Suprapubic skin (tissue), 4 donors: ENCODE results near the gene ATAD5. TPM values are rescaled to one million over a fixed set of nuclear protein-coding genes. Genes with fewer than 3 reads are reported as not detected.
"Not testable (repeated sequence)": the region's sequence is repeated elsewhere in the genome, so short reads cannot be mapped to it uniquely, and the experiment has no call there.

Experiments
- DNase-seq, 2 donors: peaks; one replicate each; pipeline ENCODE4 v3.0.0-alpha.2; 2019; ENCODE audit warnings: low spot score in 2 of 2
- H3K27ac ChIP-seq: fragments of 200-600 bp; sonication (generic); one replicate; pipeline ENCODE4 v1.5.1; 2019
- H3K27me3 ChIP-seq: fragments of 200-600 bp; sonication (generic); one replicate; pipeline ENCODE4 v1.5.1; 2019
- H3K36me3 ChIP-seq: fragments of 200-600 bp; sonication (generic); one replicate; pipeline ENCODE4 v1.5.1; 2019
- H3K4me1 ChIP-seq: fragments of 200-600 bp; sonication (generic); one replicate; pipeline ENCODE4 v1.5.1; 2019
- H3K4me3 ChIP-seq: fragments of 200-600 bp; sonication (generic); one replicate; pipeline ENCODE4 v1.5.1; 2019; ENCODE audit warnings: mild to moderate bottlenecking
- H3K9me3 ChIP-seq: fragments of 200-600 bp; sonication (generic); one replicate; pipeline ENCODE4 v1.5.1; 2019
- CTCF ChIP-seq, 2 donors: fragments of 200-600 bp in 1 of 2; fragments of 450-650 bp in 1 of 2; sonication (generic) in 1 of 2; IDR thresholded peaks; one replicate each; pipeline ENCODE4 v1.5.1; 2016 to 2019; ENCODE audit warnings: antibody characterized with exemption in 2 of 2, mild to moderate bottlenecking in 1 of 2, moderate library complexity in 1 of 2
- EP300 ChIP-seq: sonication (generic); formaldehyde crosslinking; IDR thresholded peaks from one replicate; pipeline ENCODE4 v1.6.1; 2017; ENCODE audit warnings: antibody characterized with exemption
- POLR2A ChIP-seq, 2 donors: fragments of 450-650 bp; IDR thresholded peaks; one replicate each; pipeline ENCODE4 v1.6.1; 2017; ENCODE audit warnings: antibody characterized with exemption in 2 of 2, mild to moderate bottlenecking in 2 of 2, moderate library complexity in 2 of 2
- POLR2AphosphoS5 ChIP-seq, 3 donors: sonication (generic); formaldehyde crosslinking; IDR thresholded peaks; one replicate each; pipeline ENCODE4 v1.6.1; 2017; ENCODE audit warnings: antibody characterized with exemption in 3 of 3
- WGBS: methylation state at CpG from one replicate; pipeline ENCODE4 v1.1.5; 2018; 5-methylcytosine and 5-hydroxymethylcytosine counted together
- total RNA-seq, 4 donors: library from RNA; depleted of rRNA; stranded (reverse); fragments of >200 nt; gene quantifications; one replicate each; pipeline ENCODE4 v1.1.0, GENCODE V29; 2016

The ATAD5 gene
- total RNA-seq, 4 donors from 2014 or later: 1.3 to 4.0 (median 2.3) TPM

DNA sequence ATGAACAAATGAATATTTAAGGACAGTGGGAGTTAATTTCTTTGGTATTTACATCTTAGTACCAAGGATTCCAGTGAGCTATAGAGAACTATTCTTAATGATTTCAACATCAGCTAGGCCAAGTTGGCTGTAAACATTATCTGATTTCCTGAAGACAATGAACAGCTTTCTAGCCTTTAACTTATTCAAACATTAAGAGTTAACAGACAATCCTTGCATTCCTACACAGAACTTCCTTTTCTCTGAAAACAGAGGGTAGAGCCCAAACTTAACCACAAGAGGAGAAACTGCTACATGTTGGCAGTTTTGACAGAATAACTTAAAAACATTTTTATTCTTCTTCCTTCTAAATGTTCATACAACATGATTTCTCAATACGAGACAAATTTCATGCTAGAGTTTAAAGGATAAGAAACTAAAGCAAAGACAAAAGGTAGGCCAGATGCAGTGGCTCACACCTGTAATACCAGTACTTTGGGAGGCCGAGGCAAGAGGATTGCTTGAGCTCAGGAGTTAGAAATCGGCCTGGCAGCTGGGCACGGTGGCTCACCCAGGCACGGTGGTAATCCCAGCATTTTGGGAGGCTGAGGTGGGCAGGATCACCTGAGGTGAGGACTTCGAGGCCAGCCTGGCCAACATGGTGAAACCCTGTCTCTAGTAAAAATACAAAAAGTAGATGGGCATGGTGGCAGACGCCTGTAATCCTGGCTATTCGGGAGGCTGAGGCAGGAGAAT is 11.6 kb upstream of the ATAD5 start:
- TF ChIP-seq EP300 (no peak), CTCF (IDR thresholded peaks at IDR 0.05) (no peak), POLR2A (IDR thresholded peaks at IDR 0.05) (no peak), POLR2AphosphoS5 (IDR thresholded peaks at IDR 0.05) (no peak)
- Histone ChIP-seq H3K36me3 (no peaks in the 10 kb centered on the region), H3K27ac (peak overlapping the region; percentile 34), H3K4me3 (no peak overlapping the region), H3K27me3 (no peaks in the 10 kb centered on the region), H3K4me1 (peaks cover 32% of the 10 kb centered on the region), H3K9me3 (no peaks in the 10 kb centered on the region)
- no peak for DNase-seq
- 81% methylated on average over 8 of the region's 8 CpGs for WGBS

- H3K4me3 ChIP-seq: peak overlapping the region; percentile 7
- DNase-seq: no peak
- no peaks in the 10 kb centered on the region for H3K36me3 ChIP-seq
- peaks cover 39% of the 10 kb centered on the region for H3K4me1 ChIP-seq
- no peak for TF ChIP-seq POLR2AphosphoS5 (IDR thresholded peaks at IDR 0.05)
- no peak for TF ChIP-seq POLR2A (IDR thresholded peaks at IDR 0.05)
- no peak for TF ChIP-seq EP300
- TF ChIP-seq CTCF (IDR thresholded peaks at IDR 0.05): no peak
- WGBS: 27% methylated on average over 9 of the region's 9 CpGs
- no peak overlapping the region for H3K27ac ChIP-seq
- no peaks in the 10 kb centered on the region for H3K9me3 ChIP-seq
- no peaks in the 10 kb centered on the region for H3K27me3 ChIP-seq
These were observed 9.7 kb upstream of the ATAD5 start for GRCh38 chr17:30821871-30822723.

DNA sequence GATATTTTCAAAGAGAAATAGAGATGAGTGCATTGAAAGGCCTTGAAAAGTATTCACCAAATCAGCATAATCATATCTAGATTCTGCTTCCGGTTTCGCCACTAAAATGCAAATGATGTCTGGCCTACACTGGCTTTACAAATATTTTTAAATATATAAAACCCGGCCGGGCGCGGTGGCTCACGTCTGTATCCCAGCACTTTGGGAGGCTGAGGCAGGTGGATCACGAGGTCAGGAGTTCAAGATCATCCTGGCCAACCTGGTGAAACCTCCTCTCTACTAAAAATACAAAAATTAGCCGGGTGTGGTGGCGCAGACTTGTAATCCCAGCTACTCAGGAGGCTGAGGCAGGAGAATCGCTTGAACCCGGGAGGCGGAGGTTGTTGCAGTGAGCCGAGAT is 8.8 kb upstream of the ATAD5 start:
- 77% methylated on average over 14 of the region's 14 CpGs for WGBS
- DNase-seq, H3K9me3 ChIP-seq, H3K27ac ChIP-seq, H3K27me3 ChIP-seq, H3K36me3 ChIP-seq: not testable (repeated sequence)
- Histone ChIP-seq H3K4me1 (peaks cover 39% of the 10 kb centered on the region), H3K4me3 (peak overlapping the region; percentile 95)

DNA sequence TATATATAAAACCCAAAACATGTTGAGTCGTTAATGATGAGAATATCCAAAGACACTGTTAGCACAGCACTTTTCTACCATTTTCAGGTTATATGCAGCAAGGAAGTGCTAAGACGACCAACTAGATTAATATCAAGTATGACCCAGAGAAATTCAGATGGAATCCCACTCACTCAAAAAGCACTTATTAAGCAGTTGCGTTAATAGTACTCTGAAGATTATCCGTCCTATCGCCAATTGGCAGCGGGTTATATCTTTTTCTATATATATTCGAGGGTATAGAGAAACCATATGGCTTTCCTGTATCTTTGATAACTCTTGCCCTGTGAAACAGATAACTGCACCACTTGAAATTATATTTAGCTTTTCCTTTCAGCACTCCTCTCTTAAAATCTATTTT is 8.3 kb upstream of the ATAD5 start:
- no peaks in the 10 kb centered on the region for H3K9me3 ChIP-seq

DNA sequence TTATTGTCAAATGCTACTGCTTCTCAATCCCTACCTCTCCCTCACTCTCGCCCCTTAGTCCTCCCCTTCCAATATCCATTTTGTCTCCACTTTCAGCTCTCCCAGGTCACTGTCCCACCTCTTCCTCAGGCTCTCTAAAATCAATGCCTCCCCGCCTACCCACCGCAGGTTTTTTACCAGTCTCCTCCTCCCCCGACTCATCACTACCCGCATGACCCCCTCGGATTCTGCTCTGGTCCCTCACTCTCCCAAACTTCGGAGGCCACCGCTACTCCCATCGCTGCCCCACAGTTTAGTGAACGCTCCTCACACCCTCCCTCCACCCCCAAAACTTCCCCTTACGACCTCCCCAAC is 7.8 kb upstream of the ATAD5 start:
- Histone ChIP-seq H3K36me3 (no peaks in the 10 kb centered on the region), H3K4me1 (peaks cover 39% of the 10 kb centered on the region), H3K27me3 (no peaks in the 10 kb centered on the region), H3K27ac (peak overlapping the region; percentile 87), H3K9me3 (no peaks in the 10 kb centered on the region), H3K4me3 (peak overlapping the region; percentile 95)
- no peak for TF ChIP-seq CTCF (IDR thresholded peaks at IDR 0.05)
- no peak for TF ChIP-seq POLR2A (IDR thresholded peaks at IDR 0.05)
- no peak for TF ChIP-seq EP300
- no peak for TF ChIP-seq POLR2AphosphoS5 (IDR thresholded peaks at IDR 0.05)
- WGBS: 1% methylated on average over 11 of the region's 11 CpGs
- DNase-seq: no peak

More for the DNA sequence above, 8.3 kb upstream of the ATAD5 start:
- no peak for DNase-seq
- H3K27me3 ChIP-seq: no peaks in the 10 kb centered on the region
- WGBS: 40% methylated on average over 7 of the region's 7 CpGs
- TF ChIP-seq POLR2AphosphoS5 (IDR thresholded peaks at IDR 0.05) (no peak), POLR2A (IDR thresholded peaks at IDR 0.05) (no peak), EP300 (no peak), CTCF (IDR thresholded peaks at IDR 0.05) (no peak)
- peak overlapping the region; percentile 87 for H3K27ac ChIP-seq
- H3K4me3 ChIP-seq: peak overlapping the region; percentile 95
- peaks cover 39% of the 10 kb centered on the region for H3K4me1 ChIP-seq
- H3K36me3 ChIP-seq: no peaks in the 10 kb centered on the region
